ENCODE data around the gene COP1.

Gene COP1

DNA sequence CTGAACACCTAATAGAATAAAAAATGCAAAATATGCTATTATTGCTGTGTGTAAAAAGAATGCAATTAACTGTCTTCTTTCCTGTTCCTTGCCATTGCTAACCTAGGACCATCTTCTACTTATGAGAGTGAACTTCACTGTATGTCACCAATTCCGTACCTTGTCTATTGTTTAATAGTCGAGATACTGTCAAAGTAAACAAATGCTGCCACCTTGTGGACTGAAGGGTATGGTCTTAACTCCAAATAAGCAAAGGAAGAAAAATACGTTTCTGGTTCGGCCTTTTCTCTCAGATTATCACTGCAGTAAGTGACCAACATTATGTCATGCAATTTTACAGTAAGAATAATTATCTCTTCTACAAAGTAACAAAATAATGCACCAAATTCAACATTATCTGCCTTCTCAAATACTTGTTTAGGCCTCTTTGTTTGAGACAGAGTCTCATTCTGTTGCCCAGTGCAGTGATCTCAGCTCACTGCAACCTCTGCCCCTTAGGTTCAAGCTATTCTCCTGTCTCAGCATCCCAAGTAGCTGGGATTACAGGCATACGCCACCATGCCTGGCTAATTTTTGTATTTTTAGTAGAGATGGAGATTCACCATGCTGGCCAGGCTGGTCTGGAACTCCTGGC lies 133.4 kb downstream of the COP1 start (continued):
- TF ChIP-seq, protein P1, sequence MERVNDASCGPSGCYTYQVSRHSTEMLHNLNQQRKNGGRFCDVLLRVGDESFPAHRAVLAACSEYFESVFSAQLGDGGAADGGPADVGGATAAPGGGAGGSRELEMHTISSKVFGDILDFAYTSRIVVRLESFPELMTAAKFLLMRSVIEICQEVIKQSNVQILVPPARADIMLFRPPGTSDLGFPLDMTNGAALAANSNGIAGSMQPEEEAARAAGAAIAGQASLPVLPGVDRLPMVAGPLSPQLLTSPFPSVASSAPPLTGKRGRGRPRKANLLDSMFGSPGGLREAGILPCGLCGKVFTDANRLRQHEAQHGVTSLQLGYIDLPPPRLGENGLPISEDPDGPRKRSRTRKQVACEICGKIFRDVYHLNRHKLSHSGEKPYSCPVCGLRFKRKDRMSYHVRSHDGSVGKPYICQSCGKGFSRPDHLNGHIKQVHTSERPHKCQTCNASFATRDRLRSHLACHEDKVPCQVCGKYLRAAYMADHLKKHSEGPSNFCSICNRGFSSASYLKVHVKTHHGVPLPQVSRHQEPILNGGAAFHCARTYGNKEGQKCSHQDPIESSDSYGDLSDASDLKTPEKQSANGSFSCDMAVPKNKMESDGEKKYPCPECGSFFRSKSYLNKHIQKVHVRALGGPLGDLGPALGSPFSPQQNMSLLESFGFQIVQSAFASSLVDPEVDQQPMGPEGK (CRISPR knock-in tag; IDR thresholded peaks at IDR 0.05; ENCODE audit: borderline replicate concordance): no peak
- no peak for TF ChIP-seq SNAI2 (CRISPR knock-in tag; IDR thresholded peaks at IDR 0.05)
- no peak for TF ChIP-seq PPARA (CRISPR knock-in tag; IDR thresholded peaks at IDR 0.05; ENCODE audit: borderline replicate concordance)
- no peak for TF ChIP-seq GLIS3 (CRISPR knock-in tag; IDR thresholded peaks at IDR 0.05)
- TF ChIP-seq ZNF565 (CRISPR knock-in tag; conservative IDR thresholded peaks at IDR 0.05; ENCODE audit: low read depth): no peak
- TF ChIP-seq ARNTL (CRISPR knock-in tag; IDR thresholded peaks at IDR 0.05; ENCODE audit: borderline replicate concordance, low read depth): no peak
- no peak for TF ChIP-seq ZNF8 (CRISPR knock-in tag; IDR thresholded peaks at IDR 0.05)
- TF ChIP-seq ESRRG (CRISPR knock-in tag; IDR thresholded peaks at IDR 0.05): no peak

DNA sequence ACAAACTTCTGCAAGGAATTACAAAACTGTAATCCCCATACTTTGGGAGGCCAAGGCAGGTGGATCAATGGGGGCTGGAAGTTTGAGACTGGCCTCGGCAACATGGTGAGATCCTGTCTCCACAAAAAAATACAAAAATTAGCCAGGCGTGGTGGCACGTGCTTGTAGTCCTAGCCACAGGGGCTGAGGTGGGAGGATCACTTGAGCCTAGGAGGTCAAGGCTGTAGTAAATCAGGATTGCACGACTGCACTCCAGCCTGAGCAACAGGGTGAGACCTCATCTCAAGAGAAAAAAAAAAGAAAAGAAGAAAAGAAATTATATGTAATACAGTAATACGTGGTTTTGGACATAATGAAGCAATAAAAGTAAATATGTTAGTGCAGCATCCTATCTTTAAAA lies 138.2 kb downstream of the COP1 start:
- ATAC-seq: no peak
- TF ChIP-seq ISL1 (CRISPR knock-in tag; IDR thresholded peaks at IDR 0.05) (no peak), RARB (CRISPR knock-in tag; IDR thresholded peaks at IDR 0.05) (no peak), PPARA (CRISPR knock-in tag; IDR thresholded peaks at IDR 0.05; ENCODE audit: borderline replicate concordance) (no peak)

DNA sequence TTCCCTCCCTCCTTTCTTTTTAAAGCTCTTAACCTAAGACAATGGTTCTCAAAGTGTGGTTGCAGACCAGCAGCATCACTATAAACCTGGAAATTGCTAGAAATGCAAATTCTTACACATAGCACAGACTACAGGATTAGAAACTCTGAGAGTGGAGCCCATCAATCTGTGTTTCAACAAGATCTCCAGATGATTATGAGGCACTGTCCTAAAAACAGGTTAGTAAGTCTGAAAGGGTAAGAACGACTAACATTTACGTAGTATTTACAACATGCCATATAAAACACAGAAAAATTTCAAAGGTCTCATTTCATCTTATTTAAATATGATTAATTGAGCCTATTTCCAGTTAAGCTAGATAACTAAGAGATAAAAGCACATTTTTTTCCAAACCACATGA lies 138.8 kb downstream of the COP1 start:
- no peak for ATAC-seq
- TF ChIP-seq SNAI2 (CRISPR knock-in tag; IDR thresholded peaks at IDR 0.05) (no peak), ZFP3 (CRISPR knock-in tag; IDR thresholded peaks at IDR 0.05) (no peak), ZNF8 (CRISPR knock-in tag; IDR thresholded peaks at IDR 0.05) (no peak), RARB (CRISPR knock-in tag; IDR thresholded peaks at IDR 0.05) (no peak), ZNF70 (CRISPR knock-in tag; IDR thresholded peaks at IDR 0.05) (no peak), CSDC2 (CRISPR knock-in tag; IDR thresholded peaks at IDR 0.05) (no peak), BACH2 (CRISPR knock-in tag; IDR thresholded peaks at IDR 0.05; ENCODE audit: borderline replicate concordance) (no peak), TCF4 (CRISPR knock-in tag; IDR thresholded peaks at IDR 0.05; ENCODE audit: borderline replicate concordance) (no peak), ISL1 (CRISPR knock-in tag; IDR thresholded peaks at IDR 0.05) (no peak), ZNF565 (CRISPR knock-in tag; conservative IDR thresholded peaks at IDR 0.05; ENCODE audit: low read depth) (no peak), OSR1 (CRISPR knock-in tag; IDR thresholded peaks at IDR 0.05) (no peak), ZC3H10 (CRISPR knock-in tag; IDR thresholded peaks at IDR 0.05) (no peak), PPARA (CRISPR knock-in tag; IDR thresholded peaks at IDR 0.05; ENCODE audit: borderline replicate concordance) (no peak), TOX (CRISPR knock-in tag; IDR thresholded peaks at IDR 0.05; ENCODE audit: borderline replicate concordance) (no peak)
- TF ChIP-seq, protein P2, sequence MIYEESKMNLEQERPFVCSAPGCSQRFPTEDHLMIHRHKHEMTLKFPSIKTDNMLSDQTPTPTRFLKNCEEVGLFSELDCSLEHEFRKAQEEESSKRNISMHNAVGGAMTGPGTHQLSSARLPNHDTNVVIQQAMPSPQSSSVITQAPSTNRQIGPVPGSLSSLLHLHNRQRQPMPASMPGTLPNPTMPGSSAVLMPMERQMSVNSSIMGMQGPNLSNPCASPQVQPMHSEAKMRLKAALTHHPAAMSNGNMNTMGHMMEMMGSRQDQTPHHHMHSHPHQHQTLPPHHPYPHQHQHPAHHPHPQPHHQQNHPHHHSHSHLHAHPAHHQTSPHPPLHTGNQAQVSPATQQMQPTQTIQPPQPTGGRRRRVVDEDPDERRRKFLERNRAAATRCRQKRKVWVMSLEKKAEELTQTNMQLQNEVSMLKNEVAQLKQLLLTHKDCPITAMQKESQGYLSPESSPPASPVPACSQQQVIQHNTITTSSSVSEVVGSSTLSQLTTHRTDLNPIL (CRISPR knock-in tag; IDR thresholded peaks at IDR 0.05; ENCODE audit: low read depth): no peak
- TF ChIP-seq, protein P3, sequence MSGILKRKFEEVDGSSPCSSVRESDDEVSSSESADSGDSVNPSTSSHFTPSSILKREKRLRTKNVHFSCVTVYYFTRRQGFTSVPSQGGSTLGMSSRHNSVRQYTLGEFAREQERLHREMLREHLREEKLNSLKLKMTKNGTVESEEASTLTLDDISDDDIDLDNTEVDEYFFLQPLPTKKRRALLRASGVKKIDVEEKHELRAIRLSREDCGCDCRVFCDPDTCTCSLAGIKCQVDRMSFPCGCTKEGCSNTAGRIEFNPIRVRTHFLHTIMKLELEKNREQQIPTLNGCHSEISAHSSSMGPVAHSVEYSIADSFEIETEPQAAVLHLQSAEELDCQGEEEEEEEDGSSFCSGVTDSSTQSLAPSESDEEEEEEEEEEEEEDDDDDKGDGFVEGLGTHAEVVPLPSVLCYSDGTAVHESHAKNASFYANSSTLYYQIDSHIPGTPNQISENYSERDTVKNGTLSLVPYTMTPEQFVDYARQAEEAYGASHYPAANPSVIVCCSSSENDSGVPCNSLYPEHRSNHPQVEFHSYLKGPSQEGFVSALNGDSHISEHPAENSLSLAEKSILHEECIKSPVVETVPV (CRISPR knock-in tag; IDR thresholded peaks at IDR 0.05): no peak
- TF ChIP-seq, protein P4, sequence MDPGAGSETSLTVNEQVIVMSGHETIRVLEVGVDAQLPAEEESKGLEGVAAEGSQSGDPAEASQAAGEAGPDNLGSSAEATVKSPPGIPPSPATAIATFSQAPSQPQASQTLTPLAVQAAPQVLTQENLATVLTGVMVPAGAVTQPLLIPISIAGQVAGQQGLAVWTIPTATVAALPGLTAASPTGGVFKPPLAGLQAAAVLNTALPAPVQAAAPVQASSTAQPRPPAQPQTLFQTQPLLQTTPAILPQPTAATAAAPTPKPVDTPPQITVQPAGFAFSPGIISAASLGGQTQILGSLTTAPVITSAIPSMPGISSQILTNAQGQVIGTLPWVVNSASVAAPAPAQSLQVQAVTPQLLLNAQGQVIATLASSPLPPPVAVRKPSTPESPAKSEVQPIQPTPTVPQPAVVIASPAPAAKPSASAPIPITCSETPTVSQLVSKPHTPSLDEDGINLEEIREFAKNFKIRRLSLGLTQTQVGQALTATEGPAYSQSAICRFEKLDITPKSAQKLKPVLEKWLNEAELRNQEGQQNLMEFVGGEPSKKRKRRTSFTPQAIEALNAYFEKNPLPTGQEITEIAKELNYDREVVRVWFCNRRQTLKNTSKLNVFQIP (CRISPR knock-in tag; IDR thresholded peaks at IDR 0.05; ENCODE audit: borderline replicate concordance, low read depth): no peak

DNA sequence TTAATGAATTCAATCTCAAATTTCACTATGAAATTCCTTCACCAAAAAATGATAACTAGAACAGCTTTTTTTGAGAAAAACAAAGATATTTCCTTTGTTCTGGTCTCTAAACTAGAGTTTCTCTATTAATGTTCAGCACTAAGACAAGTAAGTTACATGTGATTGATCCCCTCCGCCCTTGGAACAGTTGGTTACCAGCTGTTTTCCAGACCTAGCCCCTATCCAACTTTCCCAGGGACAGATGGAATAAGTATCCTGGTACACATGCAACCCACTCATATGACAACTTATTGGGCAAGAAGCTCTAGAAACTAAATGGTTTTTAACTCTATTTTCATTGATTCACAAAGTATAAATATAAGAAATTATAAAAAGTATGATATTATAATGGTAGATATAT lies 140.4 kb downstream of the COP1 start:
- TF ChIP-seq BACH2 (CRISPR knock-in tag; IDR thresholded peaks at IDR 0.05; ENCODE audit: borderline replicate concordance) (no peak), TCF4 (CRISPR knock-in tag; IDR thresholded peaks at IDR 0.05; ENCODE audit: borderline replicate concordance) (no peak), CSDC2 (CRISPR knock-in tag; IDR thresholded peaks at IDR 0.05) (no peak), TOX (CRISPR knock-in tag; IDR thresholded peaks at IDR 0.05; ENCODE audit: borderline replicate concordance) (no peak), RARB (CRISPR knock-in tag; IDR thresholded peaks at IDR 0.05) (no peak)
- ATAC-seq: no peak

Measured in SK-N-SH treated with all-trans-retinoic acid at 6 μM for 48 hours (cell line).